GM23248 (cell line): ENCODE data around the gene NR3C2.

ENCODE experiments used
- EZH2 ChIP-seq: fragments of 200-600 bp; sonication (generic); IDR thresholded peaks from 2 replicates; pipeline ENCODE4 v1.6.1; 2018; ENCODE audit warnings: antibody characterized with exemption, mild to moderate bottlenecking; ENCODE audit not compliant: insufficient read depth, poor library complexity, severe bottlenecking
- EZH2phosphoT487 ChIP-seq: fragments of 200-600 bp; sonication (generic); IDR thresholded peaks from 2 replicates; pipeline ENCODE4 v1.6.1; 2018; ENCODE audit warnings: antibody characterized with exemption, moderate library complexity, mild to moderate bottlenecking, low read depth; ENCODE audit not compliant: insufficient read depth

DNA sequence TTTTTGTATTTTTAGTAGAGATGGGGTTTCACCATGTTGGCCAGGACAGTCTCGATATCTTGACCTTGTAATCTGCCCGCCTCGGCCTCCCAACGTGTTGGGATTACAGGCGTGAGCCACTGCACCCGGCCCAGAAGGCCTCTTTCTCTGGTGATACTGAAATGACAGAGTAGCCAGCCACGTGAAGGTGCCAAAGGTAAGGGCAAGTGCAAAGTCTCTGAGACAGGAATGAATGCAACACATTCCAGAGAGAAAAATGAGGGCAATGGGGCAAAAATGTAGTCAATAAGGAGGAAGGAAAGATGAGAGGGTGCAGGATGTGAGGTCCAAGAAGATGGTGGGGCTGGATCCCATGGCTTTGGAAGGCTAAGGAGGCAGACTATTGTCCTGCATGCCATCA, 176.0 kb downstream of the NR3C2 start:
- no peak for TF ChIP-seq EZH2phosphoT487
- TF ChIP-seq EZH2: no peak
